G401 (cell line): ENCODE measurements around the gene PGF. TPM values are rescaled to one million over a fixed set of nuclear protein-coding genes. Genes with fewer than 3 reads are reported as not detected.
A peak's percentile ranks its signal among the peaks of the same experiment; 100 is the strongest.

Experiments used
- DNase-seq: peaks from one replicate; pipeline ENCODE4 v3.0.0-alpha.2; 2015; ENCODE audit warnings: low spot score
- in situ Hi-C: cut with HindIII; loops from 2 replicates; pipeline ENCODE4 v1.10.0; 2016; ENCODE audit warnings: low sequenced_read_pairs, mixed read lengths
- total RNA-seq: library from RNA; depleted of rRNA; stranded (reverse); fragments of >200 nt; shearing (Covaris generic); gene quantifications from 2 replicates; pipeline ENCODE4 v1.2.3, GENCODE V29; 2014

The PGF gene
- total RNA-seq, 1 experiment from 2014 or later: 3.9 TPM

DNA sequence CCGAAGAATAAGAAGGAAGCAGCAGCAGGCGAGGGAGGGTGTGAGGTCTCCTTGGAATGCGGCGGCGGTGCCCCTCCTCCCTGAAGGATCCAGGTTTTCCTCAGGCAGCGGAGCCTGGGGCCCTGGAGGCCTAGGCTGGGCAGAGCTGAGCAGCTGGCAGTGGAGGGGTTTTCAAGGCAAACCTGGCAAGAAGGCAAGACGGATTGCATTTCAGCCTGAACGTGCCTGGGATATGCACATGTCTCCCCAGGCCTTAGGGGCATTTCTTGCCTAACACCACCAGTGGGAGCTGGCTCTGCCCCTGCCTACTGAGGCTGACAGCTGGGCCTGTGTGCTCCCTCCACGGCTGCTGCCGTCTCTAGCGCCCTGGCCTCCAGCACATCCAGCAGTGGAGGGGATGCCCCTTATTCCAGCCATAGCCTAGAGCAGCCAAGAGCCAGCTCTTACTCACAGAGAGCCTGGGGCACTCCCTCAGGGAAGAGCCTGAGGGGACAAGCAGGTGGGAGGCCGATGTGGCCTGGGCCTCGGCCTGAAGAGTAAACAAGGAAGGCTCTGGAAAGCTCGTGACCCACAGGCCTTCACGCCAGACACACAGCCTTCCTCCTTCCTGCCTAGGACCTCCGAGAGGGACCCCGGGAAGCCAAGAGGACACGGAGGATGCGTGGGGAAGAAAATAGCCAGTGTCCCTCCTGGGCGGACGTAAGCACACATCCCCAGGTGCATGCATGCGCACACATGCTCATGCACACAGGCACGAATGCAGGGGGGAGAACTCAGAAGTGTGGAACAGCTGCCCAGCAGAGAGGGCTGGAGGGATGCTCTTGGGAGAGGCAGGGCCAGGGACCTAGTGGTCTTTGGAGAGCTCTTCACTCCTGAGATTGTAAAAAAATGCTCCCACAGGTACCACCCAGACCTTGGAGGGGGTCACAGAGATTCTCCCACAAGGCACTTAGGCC, 24.3 kb upstream of the PGF start:
- no peak for DNase-seq
- in situ Hi-C loops: no loop called here

DNA sequence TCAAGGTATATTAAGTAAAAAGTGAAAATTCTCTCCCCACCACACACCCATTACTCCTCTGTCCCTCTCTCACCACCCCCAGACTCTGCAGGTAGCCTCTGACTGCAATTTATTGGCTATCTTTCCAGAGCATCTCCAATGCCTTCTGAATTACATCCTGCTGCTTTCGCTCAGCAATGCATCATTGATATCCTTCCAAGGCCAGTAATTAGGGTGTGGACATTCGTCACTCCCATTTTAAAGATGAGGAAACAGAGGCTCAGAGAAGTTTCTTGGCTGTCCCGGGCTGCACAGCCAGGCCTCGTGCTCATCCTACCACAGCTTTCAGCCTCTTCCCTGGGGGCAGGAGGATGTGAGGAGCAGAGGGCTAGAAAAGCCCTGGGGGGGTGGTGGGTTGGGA, 23.6 kb upstream of the PGF start:
- DNase-seq: no peak
- in situ Hi-C loops: no loop called here

DNA sequence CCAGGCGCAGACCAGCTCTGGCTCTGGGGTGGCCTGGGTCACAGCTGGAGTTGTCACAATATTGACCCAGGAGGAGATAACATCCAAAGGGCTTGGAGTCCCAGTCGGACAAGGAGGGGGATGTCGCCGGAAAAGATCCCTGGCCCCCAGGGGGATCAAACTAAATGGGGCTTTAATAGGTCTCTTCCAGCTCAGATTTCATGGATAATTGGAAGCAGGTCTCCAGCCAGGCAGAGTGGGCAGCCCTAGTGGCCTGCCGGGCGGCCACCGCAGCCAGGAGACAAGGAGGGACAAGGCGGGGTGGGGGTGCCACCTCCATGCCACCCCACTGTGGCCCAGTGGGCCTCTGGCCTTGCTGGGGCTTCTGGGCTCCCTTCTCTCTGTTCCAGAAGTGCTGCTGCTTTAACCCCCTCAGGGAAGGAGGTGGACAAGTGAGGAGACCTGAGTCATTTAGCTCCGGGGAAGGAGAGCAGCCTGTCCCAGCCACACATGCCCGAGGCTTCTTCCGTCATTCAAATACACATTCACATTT, 23.1 kb upstream of the PGF start:
- DNase-seq: no peak
- in situ Hi-C loops: no loop called here

DNA sequence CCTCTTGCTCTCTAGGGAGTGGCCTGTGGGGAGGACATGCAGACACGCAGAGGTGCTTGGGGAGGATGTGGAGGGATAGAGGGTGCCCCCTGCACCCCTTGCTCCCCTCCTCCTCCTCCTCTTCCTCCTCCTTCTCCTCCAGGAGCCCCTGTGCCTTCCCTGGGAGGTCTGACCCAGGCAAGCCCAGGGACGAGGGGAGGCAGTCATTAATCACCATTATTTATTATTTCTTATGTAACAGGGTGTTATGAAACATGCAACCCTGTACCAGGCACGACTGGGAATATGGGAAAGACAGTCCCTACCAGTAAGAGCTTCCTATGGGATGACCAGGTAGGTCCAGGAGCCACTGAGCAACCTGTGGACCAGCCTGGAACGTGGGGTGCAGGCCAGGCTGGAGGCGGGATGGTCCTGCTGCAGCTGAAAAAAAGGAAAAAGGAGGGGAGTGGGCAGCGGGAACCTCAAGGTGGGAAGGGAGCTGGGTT, 22.5 kb upstream of the PGF start:
- in situ Hi-C loops: no loop called here
- DNase-seq: no peak

DNA sequence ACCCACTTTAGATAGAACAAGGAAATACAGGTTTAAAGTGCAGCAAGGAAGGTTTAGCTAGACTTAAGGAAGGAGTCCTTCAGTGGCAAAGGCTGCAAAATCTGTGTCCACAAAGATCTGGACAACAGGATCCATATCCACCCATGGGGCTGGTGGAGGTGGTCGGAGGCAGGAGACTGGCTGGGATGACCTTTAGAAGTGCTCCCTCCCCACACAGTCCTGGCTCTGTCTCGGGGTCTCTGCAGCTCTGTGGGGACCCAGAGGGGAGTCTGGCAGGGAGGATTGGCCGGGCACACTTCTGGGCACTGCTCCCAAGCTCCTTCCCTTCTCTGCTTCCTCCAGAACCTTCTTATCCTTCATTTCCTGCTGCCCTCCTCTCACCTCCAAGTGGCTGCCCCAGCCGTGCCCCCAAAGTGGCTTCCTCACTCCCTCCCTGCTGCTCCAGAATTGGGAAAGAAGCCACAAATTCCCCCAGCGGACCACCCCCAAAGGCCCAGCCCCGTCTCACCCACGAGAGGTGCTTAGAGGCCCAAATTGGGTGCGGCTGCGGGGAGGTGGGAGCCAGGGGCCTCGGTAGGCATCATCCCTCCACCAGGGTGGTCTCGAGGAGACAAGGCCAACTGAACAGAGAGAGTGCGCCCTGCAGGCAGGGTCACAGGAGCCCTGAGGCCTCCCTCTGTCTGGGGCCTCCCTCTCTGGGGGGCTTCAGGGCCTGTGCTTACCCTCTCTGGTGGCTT, 21.9 kb upstream of the PGF start:
- no peak for DNase-seq
- in situ Hi-C loops: no loop called here

DNA sequence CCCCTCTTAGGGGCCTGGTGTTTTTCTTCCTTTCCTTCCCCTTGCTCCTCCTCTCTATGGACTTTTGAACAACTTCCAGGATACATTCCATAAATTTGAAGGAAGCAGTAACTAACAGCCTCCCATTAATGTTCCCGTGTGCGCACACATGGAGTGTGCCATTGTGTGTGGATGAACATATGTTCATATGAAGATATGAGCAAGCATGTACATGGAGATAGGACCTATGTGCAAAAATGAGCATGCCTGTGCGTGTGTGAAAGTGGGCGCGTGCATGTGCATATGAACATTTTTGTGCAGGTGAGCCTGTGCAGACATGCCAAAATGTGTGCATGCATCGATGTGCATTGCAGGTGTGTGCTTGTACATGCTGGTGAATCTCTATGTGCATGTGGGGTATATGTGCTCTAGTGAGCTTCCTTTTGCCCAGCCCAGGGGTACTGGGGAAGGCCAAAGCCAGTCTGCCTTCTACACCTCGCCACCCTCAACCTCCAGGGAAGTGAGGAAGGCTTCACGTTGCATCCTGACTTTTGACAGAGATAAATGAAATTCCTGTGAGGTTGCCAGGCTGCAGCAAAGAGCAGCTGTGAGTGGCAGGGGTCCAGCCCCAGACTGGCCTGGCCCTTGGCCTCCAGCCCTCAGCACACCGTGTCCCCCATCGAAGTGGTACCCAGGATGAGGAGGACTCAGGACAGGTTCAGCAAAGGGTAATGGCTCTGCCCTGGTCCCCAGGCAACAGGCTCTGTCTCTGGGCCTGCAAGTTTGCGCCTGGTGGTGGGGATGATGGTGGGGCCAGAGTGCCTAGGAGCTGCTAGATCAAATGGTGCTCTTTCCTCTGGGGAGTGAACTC, 21.1 kb upstream of the PGF start:
- DNase-seq: no peak
- in situ Hi-C loops: no loop called here

- DNase-seq: no peak
- in situ Hi-C loops: no loop called here
Observed at GRCh38 chr14:74975059-74975810, 19.8 kb upstream of the PGF start.

DNA sequence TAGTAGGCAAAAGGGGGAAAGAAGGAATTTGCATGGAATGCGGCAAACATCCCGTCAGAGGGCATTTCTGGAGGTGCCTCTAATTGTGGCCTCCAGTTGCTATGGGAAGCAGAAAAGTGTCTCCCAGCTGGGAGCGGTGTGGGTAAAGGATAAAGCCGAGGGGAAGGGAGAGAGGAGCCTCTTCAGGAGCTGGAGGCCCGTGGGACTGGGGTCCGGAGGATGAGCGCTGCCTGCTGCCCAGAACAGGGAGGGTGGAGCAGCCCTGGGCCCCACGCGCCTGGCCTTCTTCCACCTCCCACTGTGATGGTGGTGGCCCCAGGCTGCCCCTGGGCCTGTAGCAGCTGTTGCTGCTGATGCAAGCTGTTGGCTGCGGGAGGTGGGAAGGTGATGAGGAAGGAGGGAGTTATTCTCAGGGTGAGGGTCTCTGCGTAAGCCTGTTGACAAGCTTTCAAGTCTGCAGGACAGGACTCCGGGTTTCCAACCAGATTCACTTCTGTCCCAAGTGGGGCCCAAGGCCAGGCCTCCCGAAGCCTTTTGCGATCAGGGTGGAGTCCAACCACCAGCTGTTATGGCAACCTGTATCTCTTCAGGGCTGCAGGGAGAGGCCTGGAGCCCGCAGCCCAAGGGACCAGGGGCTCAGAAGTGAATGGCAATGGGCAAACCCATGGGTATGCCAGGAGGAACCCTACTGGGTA, 19.1 kb upstream of the PGF start:
- in situ Hi-C loops: no loop called here
- DNase-seq: no peak

DNA sequence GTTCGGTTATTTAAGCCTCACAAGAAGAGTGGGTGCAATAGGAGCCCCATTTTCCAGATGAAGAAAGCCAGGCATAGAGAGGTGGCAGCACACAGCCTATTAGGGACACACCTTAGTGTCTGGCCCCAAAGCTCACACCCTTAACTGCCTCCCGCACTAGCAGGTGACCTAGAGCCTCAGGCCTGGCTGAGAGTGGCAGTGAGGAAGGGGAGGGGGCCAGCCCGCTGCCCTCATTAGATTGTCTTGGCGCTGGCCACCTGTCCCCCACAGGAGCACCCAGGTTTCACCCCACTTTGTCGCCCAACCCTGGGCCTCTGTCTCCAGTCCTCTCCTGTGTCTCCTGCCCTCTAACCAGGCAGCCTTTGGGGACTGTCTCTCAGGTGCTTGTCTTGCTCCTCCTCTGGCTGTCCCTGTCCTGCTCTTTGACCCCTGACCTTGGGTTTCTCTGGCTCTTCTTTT, 18.5 kb upstream of the PGF start:
- in situ Hi-C loops: no loop called here

DNA sequence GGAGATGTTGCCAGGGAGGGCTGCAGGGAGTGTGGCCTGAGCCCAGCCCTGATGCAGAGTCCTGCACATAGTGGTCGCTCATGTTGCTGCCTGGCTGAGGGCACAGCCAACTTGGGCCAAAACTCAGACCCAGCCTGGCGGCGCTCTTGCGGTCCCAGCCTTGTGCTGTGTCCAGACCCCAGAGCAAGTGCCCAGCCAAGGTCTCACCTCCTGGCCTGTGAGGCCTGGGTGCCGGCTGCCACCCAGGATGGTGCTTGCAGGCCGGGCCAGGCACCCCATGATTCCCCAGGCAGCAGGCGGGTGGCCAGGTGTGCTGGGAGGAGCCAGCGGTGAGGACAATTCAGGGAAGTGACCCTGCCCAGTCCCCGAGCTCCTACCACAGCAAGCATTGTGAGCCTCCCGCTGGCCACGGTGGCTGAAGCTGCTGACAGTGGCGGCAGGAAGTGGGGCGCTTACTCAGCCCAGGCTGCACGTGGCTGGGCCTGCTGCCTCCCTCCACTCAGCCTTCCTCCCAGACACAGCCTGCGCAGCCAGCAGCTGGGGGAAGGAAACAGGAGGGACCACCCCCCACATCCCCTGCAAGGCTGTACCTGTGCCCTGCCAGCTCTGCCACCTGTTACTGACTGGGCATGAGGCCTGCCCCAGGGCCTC, 17.7 kb upstream of the PGF start:
- in situ Hi-C loops: no loop called here
- no peak for DNase-seq

More for the DNA sequence above, 18.5 kb upstream of the PGF start:
- no peak for DNase-seq

DNA sequence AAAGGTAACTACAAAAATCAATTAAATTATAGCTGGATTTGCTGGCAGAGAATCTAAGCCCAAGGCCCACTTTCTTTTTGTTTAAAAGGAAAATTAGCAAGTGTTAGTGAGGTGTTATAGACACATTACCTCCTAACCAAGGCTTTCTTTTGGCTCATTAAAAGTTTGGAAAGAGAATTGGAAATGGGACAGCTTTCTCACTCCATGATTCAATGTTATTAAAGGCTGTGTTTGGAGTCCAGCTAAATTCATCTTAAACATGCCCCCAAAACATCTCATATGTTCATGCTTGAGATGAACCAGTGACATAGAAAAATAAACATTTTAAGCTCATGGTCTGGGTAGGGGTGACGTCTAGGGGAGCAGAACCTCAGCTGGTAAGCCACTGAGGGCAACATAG, 13.4 kb upstream of the PGF start:
- DNase-seq: no peak
- in situ Hi-C loops: no loop called here

GRCh38 chr14:74965486-74966153, 10.2 kb upstream of the PGF start:
- in situ Hi-C loops: no loop called here
- no peak for DNase-seq

DNA sequence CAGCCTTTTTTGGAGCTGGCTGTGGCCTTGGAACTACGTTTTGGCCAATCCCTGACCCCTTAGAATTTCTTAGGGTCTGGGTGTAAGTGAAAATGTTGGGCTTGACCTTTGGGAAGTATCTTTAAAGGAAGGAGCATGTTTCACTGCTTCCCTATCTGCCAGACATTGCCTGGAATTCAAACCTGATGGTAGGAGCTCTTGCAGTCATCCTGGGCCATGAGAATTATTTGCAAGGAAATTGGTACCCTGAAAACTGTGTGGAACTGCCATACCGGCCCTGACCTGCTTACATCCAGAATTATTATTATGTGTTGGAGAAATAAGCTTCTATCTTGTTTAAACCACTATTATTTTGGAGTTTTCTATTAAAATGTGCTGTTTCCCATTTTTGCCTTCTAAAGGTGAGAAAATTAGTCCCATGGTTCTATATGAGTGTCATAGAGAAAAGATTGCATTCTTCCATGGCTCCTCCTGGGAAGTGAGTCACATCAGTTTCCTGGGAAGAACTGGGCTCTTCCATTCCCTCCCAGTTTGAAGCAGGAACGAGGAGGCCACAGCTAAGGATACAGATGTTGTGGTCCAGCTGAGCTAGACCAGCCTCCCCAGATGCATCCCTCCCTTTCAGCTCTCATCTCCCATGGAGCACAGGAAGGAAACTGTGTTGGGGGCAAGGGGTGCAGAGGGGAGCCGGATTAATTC, 9.5 kb upstream of the PGF start:
- in situ Hi-C loops: no loop called here
- no peak for DNase-seq

DNA sequence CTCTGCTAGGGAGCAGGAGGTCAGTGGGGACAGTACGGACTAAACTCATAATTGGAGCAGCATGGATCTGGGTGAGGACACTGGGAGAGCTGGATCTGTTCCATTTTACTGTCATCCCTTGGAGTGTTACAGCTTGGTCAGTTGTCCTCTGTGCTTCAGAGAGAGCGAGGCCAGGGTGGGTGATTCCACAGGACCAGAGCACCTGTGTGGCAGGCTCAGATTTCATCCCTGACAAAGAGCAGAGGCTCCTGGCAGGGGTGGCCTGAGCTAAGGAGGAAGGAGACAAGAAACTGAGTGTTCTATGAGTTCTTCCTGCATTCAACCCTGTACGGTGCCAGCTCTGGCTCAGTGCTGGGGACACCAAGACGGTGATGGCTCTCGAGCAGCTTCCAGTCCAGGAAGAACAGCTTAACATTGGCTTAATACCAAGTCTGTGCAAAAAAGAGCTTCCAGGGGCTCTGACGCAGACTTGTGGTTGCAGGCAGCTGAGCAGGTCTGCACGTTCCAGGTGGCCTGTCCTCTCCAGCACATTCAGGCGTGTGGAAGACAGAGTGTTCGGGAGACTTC, 8.4 kb upstream of the PGF start:
- in situ Hi-C loops: no loop called here

DNA sequence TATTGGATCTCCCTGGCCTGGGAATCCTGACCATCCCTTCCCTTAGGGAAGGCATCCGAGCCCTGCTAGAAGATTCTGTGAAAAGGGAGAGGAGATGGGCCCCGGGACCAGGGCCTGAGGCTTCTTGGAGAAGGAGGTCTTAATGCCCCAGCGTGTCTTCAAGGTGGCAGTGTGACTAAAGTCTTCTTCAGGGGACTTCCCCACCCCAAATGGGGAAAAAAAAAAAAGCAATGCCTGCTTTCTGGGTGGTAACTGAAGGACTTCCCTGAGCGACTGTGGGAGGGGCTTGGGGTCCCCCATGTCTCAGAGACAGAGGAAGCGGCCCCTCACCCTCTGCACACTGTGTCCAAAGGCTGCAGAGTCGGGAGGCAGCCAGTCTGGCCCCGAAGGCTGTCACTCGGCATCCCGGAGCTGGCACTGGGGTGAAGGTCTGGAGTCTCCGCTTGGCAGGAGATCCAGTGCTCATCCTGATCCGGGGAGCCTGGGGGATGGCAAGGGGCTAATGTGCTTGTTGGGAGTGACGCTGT, 7.8 kb upstream of the PGF start:
- no peak for DNase-seq
- in situ Hi-C loops: no loop called here

More for the DNA sequence above, 8.4 kb upstream of the PGF start:
- DNase-seq: peak; percentile 30

DNA sequence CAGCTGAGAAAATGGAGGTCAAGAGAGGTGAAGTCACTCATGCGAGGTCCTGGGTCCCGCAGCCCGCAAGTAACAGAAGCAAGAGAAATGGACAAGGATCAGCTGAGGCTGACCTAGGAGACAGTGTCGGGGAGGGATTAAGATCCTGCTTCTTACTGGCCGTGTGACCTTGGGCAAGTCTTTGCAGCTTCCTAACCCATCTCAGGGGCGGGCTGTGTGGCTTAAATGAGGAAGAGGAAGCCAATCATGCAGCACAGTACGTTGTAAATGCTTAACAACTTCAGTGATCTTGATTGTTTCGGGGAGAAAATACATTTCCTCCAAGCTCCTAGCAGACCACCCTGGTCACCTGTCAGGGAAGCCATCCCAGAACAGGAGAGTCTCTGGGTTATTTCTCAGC, 7.1 kb upstream of the PGF start:
- in situ Hi-C loops: no loop called here
- no peak for DNase-seq
